Measurements from ENCODE around the gene CSNK1G2. TPM values are rescaled to one million over a fixed set of nuclear protein-coding genes. Genes with fewer than 3 reads are reported as not detected.

Gene CSNK1G2
- total and polyA plus RNA-seq, 2 of the 13 experiments (the other 11 are each of a cell fraction or from before 2014, with no cell fraction given), result 53.8 to 72.5 TPM

GRCh38 chr19:1942078-1942933, 1.3 kb downstream of the CSNK1G2 start (continued):
- no peak for TF ChIP-seq ZNF142 (CRISPR knock-in tag; IDR thresholded peaks at IDR 0.05)
- TF ChIP-seq SKI (IDR thresholded peaks at IDR 0.05; ENCODE audit: partially characterized antibody), result no peak
- TF ChIP-seq ISL2 (CRISPR knock-in tag; IDR thresholded peaks at IDR 0.05), result 0 out of 2 replicates have a peak, but pooled peaks have one; percentile 26
- TF ChIP-seq ASH2L (IDR thresholded peaks at IDR 0.05; ENCODE audit: insufficient read length, low read depth, low read length), result peak; percentile 64
- TF ChIP-seq NCOR1 (IDR thresholded peaks at IDR 0.05; ENCODE audit: borderline replicate concordance, low read length), result no peak
- no peak for TF ChIP-seq SIN3B (IDR thresholded peaks at IDR 0.05; ENCODE audit: low read length)
- TF ChIP-seq ZBED4 (CRISPR knock-in tag; IDR thresholded peaks at IDR 0.05; ENCODE audit: borderline replicate concordance), result no peak
- TF ChIP-seq TOE1 (CRISPR knock-in tag; IDR thresholded peaks at IDR 0.05), result no peak
- 0 out of 2 replicates have a peak, but pooled peaks have one; percentile 23 for TF ChIP-seq ZNF83 (CRISPR knock-in tag; IDR thresholded peaks at IDR 0.05; ENCODE audit: borderline replicate concordance)
- TF ChIP-seq AKAP8 (CRISPR knock-in tag; IDR thresholded peaks at IDR 0.05), result 0 out of 2 replicates have a peak, but pooled peaks have one; percentile 12
- TF ChIP-seq, protein P1, sequence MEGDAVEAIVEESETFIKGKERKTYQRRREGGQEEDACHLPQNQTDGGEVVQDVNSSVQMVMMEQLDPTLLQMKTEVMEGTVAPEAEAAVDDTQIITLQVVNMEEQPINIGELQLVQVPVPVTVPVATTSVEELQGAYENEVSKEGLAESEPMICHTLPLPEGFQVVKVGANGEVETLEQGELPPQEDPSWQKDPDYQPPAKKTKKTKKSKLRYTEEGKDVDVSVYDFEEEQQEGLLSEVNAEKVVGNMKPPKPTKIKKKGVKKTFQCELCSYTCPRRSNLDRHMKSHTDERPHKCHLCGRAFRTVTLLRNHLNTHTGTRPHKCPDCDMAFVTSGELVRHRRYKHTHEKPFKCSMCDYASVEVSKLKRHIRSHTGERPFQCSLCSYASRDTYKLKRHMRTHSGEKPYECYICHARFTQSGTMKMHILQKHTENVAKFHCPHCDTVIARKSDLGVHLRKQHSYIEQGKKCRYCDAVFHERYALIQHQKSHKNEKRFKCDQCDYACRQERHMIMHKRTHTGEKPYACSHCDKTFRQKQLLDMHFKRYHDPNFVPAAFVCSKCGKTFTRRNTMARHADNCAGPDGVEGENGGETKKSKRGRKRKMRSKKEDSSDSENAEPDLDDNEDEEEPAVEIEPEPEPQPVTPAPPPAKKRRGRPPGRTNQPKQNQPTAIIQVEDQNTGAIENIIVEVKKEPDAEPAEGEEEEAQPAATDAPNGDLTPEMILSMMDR (CRISPR knock-in tag; IDR thresholded peaks at IDR 0.05), result 0 out of 2 replicates have a peak, but pooled peaks have one; percentile 19
- TF ChIP-seq, protein P2, sequence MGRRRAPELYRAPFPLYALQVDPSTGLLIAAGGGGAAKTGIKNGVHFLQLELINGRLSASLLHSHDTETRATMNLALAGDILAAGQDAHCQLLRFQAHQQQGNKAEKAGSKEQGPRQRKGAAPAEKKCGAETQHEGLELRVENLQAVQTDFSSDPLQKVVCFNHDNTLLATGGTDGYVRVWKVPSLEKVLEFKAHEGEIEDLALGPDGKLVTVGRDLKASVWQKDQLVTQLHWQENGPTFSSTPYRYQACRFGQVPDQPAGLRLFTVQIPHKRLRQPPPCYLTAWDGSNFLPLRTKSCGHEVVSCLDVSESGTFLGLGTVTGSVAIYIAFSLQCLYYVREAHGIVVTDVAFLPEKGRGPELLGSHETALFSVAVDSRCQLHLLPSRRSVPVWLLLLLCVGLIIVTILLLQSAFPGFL (CRISPR knock-in tag; IDR thresholded peaks at IDR 0.05), result no peak
- TF ChIP-seq ZMAT3 (CRISPR knock-in tag; conservative IDR thresholded peaks at IDR 0.05), result no peak; the same call in 1 of the 2 replicates
- TF ChIP-seq ZNF724P (CRISPR knock-in tag; IDR thresholded peaks at IDR 0.05; ENCODE audit: borderline replicate concordance), result no peak
- TF ChIP-seq RAD51 (IDR thresholded peaks at IDR 0.05; ENCODE audit: borderline replicate concordance), result no peak
- no peak for TF ChIP-seq CC2D1A (CRISPR knock-in tag; IDR thresholded peaks at IDR 0.05)
